Head of caudate nucleus (tissue), 42 donors: Measurements from ENCODE around the gene GRID1.
"Not testable (repeated sequence)": the region's sequence is repeated elsewhere in the genome, so short reads cannot be mapped to it uniquely, and the experiment has no call there.

ENCODE experiments used
- DNase-seq, 42 donors: peaks; one replicate each; pipeline versions ENCODE4 v3.0.0 to v3.0.0-alpha.2; 2020 to 2021; ENCODE audit warnings: mixed read lengths in 7 of 42
- intact Hi-C: fragments of 100-400 bp; cut with DNase I; formaldehyde crosslinking; loops from one replicate; pipeline ENCODE4 v1.15.0; 2022

Gene GRID1

DNA sequence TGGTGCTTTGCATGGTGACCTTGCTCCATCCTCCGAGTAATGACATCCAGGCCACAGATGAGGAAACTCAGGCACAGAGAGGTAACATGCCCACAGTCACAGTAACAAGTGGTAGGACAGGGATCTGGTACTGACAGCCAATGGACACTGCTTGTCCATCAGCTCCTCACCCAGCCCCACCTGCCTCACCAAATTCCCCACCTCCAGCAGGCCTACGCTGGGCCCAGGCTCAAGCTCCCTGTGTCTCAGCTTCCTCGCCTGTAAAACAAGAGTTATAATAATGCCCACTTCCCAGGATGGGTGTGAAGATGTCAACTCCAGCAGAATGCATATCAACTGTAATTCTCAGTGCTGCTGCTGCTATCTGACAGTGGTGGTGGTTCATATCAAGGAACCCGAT lies 123.8 kb downstream of the GRID1 start:
- intact Hi-C loops: no loop called here
- DNase-seq: no peak

DNA sequence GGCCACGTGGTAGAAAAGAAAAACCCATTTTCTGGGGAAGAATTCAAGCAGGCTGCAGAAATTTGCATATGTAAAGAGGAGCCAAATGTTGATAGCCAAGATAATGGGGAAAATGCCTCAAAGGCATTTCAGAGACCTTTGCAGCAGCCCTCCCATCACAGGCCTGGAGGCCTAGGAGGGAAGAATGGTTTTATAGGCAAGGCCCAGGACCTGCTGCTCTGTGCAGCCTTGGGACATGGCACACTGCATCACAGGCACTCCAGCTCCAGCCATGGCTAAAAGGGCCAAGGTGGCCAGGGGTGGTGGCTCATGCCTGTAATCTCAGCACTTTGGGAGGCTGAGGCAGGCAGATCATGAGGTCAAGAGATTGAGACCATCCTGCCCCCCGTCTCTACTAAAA lies 128.5 kb downstream of the GRID1 start:
- DNase-seq, intact Hi-C loops: not testable (repeated sequence)

DNA sequence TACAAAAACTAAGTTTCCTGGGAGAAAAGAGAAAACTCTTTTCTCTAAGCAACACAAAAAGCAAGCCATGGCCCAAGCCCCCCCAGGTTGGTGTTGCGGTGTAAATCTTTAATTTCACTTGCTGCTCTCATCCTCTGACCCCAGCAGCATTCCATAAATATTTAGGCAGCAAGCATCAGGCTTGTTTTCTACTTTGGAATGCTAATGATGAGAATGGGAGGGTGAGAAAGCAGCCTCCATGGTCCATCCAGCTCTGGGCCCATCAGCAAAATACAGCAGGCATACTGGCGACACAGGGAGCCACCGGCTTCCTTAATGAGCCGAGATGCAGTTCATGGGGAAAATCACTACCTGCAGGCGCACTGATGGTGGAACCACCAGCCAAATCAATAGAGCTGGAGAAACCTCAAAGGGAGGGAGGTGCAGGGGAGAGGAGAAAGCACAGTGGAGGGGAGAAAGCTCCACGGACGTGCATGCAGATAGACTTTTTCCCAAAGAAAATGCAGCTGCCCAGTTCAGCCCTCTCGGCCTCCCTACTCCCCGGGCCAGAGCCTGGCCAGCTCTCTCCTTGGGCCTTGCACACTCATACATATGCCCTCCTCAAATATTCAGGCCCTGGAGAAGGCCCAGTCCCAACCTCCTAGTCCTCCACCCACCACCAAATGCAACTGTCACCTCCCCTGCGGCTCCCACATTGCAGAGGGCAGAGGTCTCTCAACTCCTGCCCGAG lies 131.9 kb downstream of the GRID1 start:
- DNase-seq: no peak
- intact Hi-C loops: no loop called here

DNA sequence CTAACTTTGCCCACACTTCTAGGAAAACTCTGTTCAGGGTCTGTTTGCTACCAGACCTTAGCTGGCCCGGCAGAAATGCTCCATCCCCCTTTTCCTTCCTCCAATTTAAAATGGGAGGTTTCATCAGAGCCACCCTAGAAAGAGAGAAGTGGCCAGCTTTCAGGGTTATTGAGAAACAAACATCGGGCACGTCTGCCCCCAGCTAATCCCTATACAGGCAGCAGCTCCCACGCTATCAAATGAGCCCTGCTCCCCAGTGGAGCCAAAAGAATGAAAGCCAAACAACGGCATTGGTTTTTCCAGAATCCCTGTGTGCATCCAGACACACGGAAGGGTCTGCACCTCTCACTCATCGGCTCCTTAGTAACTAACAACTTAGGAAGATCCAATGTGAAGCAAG lies 132.5 kb downstream of the GRID1 start:
- intact Hi-C loops: no loop called here
- no peak for DNase-seq

DNA sequence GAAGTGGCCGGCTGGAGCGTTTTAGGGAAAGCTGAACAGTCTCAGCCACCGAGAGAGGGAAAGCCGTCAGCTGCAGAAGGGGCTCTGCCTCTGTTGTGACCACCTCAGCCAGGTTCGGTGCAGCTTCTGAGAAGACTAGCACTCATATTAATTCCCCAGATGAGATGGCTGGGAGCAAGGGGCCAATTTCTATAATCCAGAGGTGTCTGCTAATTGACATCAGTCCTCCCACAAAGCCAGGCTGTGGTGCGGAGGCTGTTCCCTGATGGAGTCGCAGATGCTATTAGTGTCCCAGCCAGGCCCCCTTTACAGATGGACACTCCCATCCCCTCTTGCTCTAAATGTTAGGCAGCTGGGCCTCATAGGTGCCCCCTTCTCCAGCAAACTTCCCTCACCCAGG lies 133.5 kb downstream of the GRID1 start:
- intact Hi-C loops: no loop called here
- no peak for DNase-seq

DNA sequence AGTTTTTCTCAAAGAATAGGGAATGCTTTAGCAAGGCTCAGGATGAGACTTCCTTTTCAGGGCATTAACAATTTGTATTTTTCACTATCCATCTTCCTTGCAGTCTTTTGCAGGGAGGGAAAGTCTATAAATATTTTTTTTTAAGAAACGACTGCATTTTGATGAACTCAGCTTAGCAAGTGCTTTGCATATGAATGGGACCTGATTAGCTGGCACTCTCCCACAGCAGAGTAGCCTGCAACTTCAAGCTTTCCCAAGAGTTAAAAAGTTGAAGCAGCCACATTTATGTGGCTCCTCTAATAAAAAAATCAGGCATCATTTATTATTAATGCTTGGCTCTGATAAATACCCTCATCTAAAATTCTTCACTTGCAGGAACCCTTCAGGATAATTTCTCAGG lies 134.0 kb downstream of the GRID1 start:
- intact Hi-C loops: no loop called here

DNA sequence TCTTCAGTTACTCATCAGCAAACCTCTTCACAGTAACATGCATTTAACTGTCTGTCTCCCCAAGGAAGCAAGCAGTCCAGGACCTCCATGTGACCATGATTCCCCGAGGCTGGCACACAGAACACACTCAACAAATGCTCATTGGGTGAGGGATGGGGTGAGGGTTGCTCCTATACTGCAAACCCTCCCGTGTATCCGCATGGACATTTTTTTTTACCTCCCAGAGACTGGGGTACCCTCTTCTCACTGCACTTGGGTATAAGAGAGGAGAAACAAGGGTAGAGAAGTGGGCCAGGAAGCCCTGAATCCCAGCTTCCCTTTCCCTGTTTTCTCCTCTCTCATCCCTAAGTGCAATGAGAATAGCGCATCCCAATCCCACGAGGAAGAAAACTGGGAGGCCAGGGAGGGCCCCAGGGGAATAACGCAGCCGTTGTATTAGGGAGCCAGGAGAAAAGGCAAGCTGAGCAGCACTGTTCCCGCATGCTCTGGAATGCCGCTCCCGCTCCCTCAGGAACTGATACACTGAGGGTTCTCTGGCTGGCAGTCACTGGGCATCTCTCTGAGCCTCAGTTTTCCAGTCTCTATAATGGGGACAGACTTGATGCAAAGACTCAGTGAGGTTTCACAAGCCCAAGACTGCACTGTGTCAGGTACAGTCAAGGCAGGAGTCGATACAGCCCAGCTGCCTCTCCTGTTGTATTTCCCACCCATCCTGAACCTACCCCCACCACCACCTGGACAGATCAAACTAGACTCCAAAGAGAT lies 134.6 kb downstream of the GRID1 start:
- DNase-seq: no peak
- intact Hi-C loops: no loop called here

More for the DNA sequence above, 134.0 kb downstream of the GRID1 start:
- no peak for DNase-seq

DNA sequence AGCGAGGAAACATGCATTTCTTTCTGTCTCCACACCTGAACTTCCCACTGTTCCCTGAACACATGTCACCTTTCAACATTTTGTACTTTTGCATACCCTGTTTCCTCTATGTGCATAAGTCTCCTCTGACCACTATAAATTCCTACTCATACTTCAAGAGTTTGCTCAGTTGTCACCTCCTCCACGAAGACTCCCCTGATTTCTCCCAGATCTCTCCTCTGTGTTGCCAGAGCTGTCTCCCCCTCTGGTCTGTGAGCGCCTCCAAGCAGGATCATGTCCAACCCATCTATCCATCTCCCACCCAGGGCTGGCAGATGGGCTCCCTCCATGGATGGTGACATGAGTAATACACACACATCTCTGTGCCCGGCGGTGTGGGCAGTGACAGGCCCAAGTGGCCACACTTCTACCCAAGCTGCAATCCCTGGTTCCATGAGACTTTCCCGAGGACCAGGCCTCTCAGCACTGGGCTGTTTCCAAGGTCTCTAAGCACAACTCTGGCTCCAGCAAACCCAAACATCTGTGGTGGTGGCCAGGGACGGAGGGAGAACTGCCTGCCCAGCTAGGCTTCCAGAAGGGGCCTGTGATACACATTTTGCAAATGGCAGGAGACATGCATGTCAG lies 135.9 kb downstream of the GRID1 start:
- no peak for DNase-seq
- intact Hi-C loops: no loop called here

DNA sequence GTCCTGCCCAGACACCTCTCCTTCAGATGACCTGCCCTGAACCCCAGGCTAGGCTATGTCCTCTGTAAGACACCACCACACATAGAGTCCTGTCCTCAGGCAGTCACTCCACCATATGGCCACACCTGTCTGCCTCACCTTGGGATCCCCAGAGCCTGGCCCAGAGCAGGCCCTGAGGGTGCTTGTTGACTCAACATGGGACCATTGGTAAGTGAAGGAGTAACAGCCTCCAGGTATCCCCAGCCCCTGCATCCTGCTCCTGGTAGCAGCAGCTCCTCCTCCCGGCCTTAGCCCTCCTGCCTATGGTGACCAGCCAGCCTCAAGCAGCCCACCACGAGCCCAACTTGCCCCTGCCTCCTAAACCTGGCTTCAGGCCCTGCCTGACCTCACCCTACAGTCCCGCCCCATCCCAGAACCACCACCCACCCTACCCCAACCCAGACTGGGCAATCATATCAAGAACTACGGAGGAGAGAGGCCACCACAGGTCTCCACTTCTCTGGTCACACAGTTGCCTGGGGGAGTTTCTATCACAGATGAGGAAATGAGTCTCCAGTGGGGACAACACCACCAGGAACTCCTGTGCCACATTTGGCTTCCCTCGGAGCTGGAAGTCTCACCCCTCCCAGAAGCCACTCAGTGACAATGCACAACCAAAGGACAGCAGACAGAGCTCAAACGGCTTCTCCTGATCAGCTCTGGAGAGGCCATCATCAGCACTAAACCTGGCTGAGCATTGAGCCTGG lies 136.6 kb downstream of the GRID1 start:
- intact Hi-C loops: no loop called here
- no peak for DNase-seq

DNA sequence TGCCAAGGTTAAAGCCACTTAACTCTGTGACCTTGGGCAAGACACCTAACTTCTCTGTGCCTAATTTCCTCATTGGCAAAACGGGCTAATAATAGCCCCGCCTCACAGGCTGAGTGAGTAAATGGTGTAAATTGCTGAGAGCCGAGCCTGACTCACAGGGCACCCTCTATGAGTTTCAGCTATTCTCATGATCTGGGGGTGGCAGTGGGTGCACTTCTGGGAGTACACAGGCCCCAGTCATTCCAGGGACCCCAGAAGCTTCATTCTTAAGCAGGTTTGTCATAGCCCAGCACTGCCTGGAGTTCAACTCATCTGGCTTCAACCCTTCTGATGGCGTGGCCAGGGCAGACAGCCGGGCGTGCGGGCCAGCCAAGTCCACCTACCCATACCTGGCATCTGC lies 137.2 kb downstream of the GRID1 start:
- intact Hi-C loops: no loop called here
- DNase-seq: peak in 40 of 42 donors; percentile 36 to 90 (median 66)

DNA sequence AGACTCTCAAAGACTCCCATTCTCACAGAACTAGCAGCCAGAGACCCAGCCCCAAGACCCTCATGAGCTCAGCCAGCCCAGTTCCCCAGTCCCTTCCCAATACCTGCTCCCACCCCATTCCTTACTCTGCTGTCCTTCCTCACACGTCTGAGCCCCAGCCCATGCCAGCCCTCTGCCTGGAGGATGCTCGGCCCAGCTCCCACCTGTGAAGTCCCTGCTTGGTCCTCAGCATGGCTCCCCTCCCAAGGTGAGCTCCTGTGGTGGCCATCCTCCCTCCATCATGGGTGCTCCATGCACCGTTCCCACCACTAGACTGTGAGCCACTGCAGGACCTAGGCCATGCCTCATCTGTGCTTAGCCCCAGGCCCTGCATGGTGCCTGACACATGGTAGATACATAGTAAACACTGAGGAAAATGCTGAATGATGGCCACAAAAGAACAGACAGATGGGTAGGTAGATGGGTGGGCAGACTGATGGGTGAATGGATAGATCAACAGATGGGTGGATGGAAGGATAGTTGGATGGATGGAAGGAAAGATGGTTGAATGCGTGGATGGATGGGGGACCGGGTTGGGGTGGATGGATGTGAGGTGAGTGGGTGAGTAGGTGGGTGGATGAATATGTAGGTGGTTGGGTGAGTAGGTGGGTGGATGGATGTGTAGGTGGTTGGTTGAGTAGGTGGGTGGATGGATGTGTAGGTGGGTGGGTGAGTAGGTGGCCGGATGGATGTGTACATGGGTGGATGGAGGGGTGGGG lies 138.9 kb downstream of the GRID1 start:
- intact Hi-C loops: no loop called here
- no peak for DNase-seq

DNA sequence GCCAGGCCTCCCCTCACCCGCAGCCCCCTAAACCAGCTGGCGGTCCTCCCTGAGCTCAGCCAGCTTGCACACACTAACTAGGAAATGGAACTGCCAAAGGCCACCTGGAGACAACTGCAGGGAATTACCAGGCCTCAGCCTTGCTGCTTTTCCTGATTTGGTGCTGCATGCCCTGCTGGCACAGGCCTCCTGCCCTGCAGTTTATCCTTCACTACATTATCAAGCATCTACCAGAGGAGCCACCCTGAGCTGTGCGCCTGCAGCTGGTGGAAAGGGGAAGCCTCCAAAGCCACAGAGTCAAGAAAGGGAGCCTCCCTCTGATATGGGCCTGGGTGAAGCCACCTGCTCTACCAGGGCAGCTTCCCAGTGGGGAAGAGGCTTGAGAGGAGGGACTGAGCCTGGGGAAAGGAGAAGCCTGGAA lies 139.8 kb downstream of the GRID1 start:
- intact Hi-C loops: no loop called here
- no peak for DNase-seq

DNA sequence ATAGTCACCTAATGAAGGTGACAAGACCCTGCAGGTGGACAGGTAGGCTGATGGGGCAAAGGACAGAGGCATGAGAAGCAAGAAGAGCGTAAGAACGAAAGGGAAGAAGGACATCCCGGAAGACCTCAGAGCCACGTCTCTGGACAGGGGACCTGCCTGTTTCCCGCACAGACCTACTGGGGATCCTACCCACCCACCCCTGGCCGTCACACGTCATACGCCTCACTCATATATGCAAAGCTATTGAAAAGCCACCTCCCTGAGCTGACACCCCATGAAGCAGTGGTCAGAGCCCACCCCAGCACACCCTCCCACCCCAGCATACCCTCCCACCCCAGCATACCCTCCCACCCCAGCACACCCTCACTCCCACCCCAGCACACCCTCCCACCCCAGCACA lies 140.6 kb downstream of the GRID1 start:
- DNase-seq: no peak
- intact Hi-C loops: no loop called here

DNA sequence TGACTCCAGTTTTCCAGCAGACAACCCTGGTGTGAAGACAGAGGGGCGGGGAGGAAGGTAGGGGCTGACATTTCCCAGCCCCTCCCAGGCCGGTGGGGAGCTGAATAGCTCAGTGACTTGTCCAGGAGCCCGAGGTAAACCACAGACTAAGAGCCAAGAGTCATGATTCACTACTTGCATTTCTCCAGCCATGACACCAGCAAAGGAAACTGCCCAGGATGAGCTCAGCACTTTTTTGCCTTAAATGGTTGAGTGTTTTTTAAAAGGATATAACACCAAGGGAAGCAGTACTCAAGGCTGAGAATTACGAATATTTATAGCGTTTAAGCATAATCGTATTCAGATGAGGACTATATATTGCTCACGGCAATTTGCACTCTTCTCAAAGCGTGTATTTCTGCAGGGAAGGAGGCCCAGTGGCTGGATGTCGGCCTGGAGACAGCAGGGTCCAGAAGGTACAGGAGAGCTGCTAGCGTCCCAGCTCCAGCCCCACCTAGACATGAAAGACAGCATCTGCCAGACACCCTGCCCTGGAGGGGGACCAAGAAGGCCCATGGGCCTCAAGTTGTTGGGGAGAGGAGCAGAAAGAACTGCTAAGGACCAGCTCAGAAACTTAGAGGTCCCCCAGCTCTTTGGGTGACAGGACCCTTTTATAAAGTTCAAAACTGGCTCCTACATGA lies 141.4 kb downstream of the GRID1 start:
- DNase-seq: no peak
- intact Hi-C loops: no loop called here

DNA sequence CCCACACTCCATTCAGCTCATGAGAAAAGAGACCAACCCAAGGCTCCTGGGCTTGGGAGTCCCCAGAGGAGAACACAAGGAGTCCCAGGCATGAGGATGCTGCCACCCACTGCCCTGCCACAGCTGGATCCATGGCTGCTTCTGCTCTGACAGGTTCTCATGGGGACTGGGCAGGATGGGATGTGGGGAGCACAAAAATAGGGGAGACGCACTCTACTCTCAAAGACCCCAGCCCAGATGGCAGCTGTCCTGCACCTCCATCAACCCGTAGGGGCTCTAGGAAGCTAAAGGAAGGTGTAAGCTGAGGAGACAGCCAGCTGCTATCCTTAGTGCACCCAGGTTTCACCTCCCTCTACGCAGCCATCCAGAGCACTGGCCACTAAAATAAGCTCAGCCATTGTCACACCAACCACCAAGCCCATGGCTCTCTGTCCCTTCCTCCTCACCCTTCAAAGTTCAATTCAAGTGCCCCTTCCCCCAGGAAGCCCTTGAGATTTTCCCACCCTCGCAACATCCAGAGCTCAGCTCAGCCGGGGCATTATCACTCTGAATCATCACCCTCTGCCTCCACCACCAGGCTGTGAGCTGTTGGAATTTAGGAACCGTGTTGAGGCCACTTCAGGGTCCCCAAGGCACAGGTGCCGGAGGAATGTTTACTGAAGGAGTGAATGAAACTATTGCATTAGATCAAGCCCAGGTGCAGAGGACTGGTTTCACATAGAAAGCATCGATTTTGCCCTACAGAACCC lies 142.1 kb downstream of the GRID1 start:
- intact Hi-C loops: no loop called here

DNA sequence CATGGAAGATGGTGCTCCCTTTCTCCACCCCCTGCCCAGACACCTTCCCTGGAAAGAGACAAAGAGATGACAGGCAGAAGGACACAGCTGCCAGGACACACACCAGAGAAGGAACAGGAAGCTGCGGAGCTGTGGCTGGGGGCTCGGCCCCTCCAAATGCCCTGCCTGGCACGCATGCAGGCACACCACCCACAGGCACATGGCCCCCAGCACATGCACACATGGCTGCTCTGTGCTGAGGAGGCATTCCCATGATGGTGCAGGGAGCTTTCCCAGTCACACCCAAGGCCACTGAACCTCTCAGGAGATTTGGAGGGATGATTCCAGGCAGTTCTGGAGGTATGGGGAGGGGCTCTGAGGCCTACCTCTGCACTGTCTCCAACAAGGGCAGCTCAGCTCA lies 143.3 kb downstream of the GRID1 start:
- intact Hi-C loops: no loop called here

More for the DNA sequence above, 142.1 kb downstream of the GRID1 start:
- DNase-seq: no peak

DNA sequence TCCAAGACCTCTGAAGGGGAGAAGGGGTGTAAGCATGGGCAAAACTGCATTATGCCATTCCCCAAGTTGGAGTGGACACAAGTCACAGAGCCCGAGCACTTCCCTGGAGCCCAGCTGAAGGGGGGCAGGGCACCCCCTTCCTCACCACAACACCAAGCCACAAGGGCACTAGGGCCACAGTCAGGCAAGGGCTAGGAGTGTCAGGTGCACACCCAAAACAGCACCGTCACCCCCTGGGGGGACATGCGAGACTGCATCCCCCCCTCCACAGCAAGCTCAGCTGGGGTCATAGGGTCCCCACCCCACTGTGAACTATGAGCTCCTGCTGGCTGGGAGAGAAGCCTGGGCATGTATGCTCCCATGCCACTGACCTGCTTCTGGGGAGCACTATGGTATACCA lies 143.9 kb downstream of the GRID1 start:
- intact Hi-C loops: no loop called here
- no peak for DNase-seq

More for the DNA sequence above, 143.3 kb downstream of the GRID1 start:
- DNase-seq: no peak

DNA sequence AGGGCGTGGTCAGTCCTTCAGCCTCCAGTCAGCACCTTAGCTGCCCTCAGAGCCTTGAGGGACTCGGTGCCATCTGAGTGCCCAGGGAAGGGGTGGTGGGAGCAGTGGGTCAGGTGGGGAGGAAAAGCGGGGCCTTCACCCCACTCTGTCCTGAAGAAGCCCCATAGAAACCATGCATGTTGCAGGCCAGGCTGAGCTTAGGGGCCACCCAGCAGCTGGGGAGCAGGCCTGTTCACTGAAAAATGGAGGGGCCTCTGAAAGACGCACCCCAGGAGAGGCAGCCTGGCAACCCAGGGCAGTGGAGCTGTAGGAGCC lies 144.3 kb downstream of the GRID1 start:
- no peak for DNase-seq
- intact Hi-C loops: no loop called here
